Renal pelvis (tissue), 3 donors: ENCODE measurements around the gene KAT2B. TPM values are rescaled to one million over a fixed set of nuclear protein-coding genes. Genes with fewer than 3 reads are reported as not detected.

ENCODE experiments used
- polyA plus RNA-seq, 3 donors: library from polyadenylated mRNA; unstranded; fragments of 120-200 nt; gene quantifications; one replicate each; pipeline ENCODE4 v1.2.1, GENCODE V29; 2013; ENCODE audit not compliant: insufficient read length in 3 of 3

The KAT2B gene
- polyA plus RNA-seq, 3 donors, result 23.1 to 33.5 (median 23.6) TPM

Other genes with a start within 250 kb of the KAT2B start
- 1 to 10 TPM; 2.6 to 6.2 (median 5.8) TPM for gene EFHB, start 106.2 kb upstream of the KAT2B start, polyA plus RNA-seq
- gene RAB5A, start 93.3 kb upstream of the KAT2B start, polyA plus RNA-seq, result 10 to 100 TPM; 62.3 to 72.5 (median 64.2) TPM
- gene PP2D1, start 28.2 kb upstream of the KAT2B start, polyA plus RNA-seq, result under 1 TPM; 0.36 to 0.99 (median 0.82) TPM
- 1 to 10 TPM; 8.2 to 9.8 (median 8.7) TPM for gene SGO1, start 145.8 kb downstream of the KAT2B start, polyA plus RNA-seq